ENCODE measurements around the gene STK25. TPM values are rescaled to one million over a fixed set of nuclear protein-coding genes. Genes with fewer than 3 reads are reported as not detected.

The STK25 gene
- polyA plus RNA-seq, 1 donor from 2014 or later, result 580 TPM

Small RNAs within 50 kb of the gene (small RNA-seq; reads per million reads assigned to genes)
- 0 reads per million in 3 experiments for gene MIR3133

Other genes with a start within 250 kb of the STK25 start
- 61.9 and 87.0 TPM in 2 replicates for gene HDLBP, start 192.9 kb downstream of the STK25 start, polyA plus RNA-seq
- 454 and 467 TPM in 2 replicates for gene SEPTIN2, start 192.7 kb downstream of the STK25 start, polyA plus RNA-seq
- gene FARP2, start 152.3 kb downstream of the STK25 start, polyA plus RNA-seq, result 13.1 and 13.3 TPM in 2 replicates
- gene BOK, start 50.2 kb upstream of the STK25 start, polyA plus RNA-seq, result 2.3 and 3.9 TPM in 2 replicates
- 30.8 and 33.0 TPM in 2 replicates for gene THAP4, start 128.6 kb upstream of the STK25 start, polyA plus RNA-seq
- gene ATG4B, start 129.1 kb upstream of the STK25 start, polyA plus RNA-seq, result 128 and 140 TPM in 2 replicates
- gene DTYMK, start 178.2 kb upstream of the STK25 start, polyA plus RNA-seq, result 33.5 and 42.2 TPM in 2 replicates
- gene ING5, start 193.5 kb upstream of the STK25 start, polyA plus RNA-seq, result 22.8 and 33.9 TPM in 2 replicates
- gene D2HGDH, start 226.0 kb upstream of the STK25 start, polyA plus RNA-seq, result 12.6 and 16.0 TPM in 2 replicates